ENCODE measurements around the gene MDFIC.

DNA sequence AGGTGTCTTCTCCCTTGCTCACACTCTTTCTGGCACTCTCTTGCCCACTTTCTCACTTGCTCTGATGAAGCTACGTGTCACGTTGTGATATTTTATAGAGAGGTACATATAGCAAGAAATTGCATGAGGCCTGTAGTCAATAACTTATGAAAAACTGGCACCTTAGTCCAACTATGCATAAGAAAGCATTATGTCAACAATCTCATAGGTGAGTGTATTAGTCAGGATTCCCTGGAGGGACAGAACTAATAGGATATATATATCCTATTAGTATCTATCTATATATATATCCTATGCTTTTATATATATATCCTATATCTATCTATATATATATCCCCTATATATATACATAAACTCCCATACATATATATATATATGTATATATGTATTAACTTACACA, 18.8 kb upstream of the MDFIC start:
- TF ChIP-seq, protein P1, sequence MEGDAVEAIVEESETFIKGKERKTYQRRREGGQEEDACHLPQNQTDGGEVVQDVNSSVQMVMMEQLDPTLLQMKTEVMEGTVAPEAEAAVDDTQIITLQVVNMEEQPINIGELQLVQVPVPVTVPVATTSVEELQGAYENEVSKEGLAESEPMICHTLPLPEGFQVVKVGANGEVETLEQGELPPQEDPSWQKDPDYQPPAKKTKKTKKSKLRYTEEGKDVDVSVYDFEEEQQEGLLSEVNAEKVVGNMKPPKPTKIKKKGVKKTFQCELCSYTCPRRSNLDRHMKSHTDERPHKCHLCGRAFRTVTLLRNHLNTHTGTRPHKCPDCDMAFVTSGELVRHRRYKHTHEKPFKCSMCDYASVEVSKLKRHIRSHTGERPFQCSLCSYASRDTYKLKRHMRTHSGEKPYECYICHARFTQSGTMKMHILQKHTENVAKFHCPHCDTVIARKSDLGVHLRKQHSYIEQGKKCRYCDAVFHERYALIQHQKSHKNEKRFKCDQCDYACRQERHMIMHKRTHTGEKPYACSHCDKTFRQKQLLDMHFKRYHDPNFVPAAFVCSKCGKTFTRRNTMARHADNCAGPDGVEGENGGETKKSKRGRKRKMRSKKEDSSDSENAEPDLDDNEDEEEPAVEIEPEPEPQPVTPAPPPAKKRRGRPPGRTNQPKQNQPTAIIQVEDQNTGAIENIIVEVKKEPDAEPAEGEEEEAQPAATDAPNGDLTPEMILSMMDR (conservative IDR thresholded peaks at IDR 0.05) = no peak
- TF ChIP-seq ZFX (IDR thresholded peaks at IDR 0.05) = no peak
